Spleen (tissue), 7 donors: ENCODE results near the gene HDAC4.
A peak's percentile ranks its signal among the peaks of the same experiment; 100 is the strongest.

ENCODE experiments used
- POLR2A ChIP-seq, 3 donors: fragments of 450-650 bp; IDR thresholded peaks; one replicate each; pipeline ENCODE4 v1.5.1; 2017; ENCODE audit warnings: antibody characterized with exemption in 3 of 3, mild to moderate bottlenecking in 1 of 3
- POLR2AphosphoS5 ChIP-seq, 3 donors: sonication (generic); formaldehyde crosslinking; IDR thresholded peaks; one replicate each; pipeline ENCODE4 v1.5.1; 2017; ENCODE audit warnings: antibody characterized with exemption in 3 of 3
- TF ChIP-seq, protein P1 (sequence below), 11 experiments: fragments of 200-600 bp in 7 of 11; fragments of 450-650 bp in 4 of 11; sonication (generic) in 4 of 11; IDR thresholded peaks in 8 of 11; conservative IDR thresholded peaks in 3 of 11; 1 replicate in 7 of 11; 2 replicates in 4 of 11; pipeline versions ENCODE4 v1.4.0 to v1.8.0; 2016 to 2021; ENCODE audit warnings: antibody characterized with exemption in 11 of 11, inconsistent platforms in 4 of 11, mild to moderate bottlenecking in 1 of 11
- donor health status: DM: no; HTN: no; CAD: no; lungs with moderate emphysema.
- donor health status: DM: no; HTN: no; CAD: no.
- donor health status: DM: no; HTN: no; CAD: no.

DNA sequence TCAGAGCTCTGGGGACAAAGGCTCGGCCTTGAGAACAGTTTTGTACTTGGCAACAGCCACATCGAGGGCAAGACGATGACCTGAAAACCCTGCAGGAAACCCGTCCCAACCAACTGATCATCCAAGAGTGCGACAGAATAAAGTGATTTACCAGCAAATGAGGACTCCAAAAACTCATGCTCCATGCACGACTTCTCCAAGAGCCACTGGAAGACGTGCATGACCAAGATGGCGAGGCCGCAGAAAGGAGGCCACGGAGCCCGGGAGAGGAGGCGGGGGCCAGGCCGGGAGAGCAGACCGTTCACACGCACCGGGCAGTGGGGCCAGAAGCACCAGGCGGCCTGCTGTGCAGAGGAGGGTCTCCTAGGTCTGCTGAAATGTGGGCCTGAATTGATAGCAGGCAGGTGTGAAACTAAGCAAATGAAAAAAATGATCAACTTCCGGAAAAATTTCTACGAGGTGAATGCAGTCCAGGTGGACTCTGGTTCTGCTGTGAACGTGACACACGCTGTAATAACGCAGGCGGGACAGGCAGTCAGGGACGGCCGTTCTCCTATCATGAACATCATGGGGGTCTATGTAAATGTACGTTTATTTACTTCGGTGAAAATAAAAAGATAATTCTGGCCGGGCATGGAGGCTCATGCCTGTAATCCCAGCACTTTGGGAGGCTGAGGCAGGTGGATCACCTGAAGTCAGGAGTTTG, 252.2 kb downstream of the HDAC4 start:
- TF ChIP-seq, protein P1, sequence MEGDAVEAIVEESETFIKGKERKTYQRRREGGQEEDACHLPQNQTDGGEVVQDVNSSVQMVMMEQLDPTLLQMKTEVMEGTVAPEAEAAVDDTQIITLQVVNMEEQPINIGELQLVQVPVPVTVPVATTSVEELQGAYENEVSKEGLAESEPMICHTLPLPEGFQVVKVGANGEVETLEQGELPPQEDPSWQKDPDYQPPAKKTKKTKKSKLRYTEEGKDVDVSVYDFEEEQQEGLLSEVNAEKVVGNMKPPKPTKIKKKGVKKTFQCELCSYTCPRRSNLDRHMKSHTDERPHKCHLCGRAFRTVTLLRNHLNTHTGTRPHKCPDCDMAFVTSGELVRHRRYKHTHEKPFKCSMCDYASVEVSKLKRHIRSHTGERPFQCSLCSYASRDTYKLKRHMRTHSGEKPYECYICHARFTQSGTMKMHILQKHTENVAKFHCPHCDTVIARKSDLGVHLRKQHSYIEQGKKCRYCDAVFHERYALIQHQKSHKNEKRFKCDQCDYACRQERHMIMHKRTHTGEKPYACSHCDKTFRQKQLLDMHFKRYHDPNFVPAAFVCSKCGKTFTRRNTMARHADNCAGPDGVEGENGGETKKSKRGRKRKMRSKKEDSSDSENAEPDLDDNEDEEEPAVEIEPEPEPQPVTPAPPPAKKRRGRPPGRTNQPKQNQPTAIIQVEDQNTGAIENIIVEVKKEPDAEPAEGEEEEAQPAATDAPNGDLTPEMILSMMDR (IDR thresholded peaks at IDR 0.05 in 8 of 11, conservative IDR thresholded peaks at IDR 0.05 in 3 of 11) = no peak
- peak in 1 of 3 donors; percentile 19 for TF ChIP-seq POLR2AphosphoS5 (IDR thresholded peaks at IDR 0.05)
- TF ChIP-seq POLR2A (IDR thresholded peaks at IDR 0.05) = no peak
